GM19452 (cell line): ENCODE data around the gene HID1.
A peak's percentile ranks its signal among the peaks of the same experiment; 100 is the strongest.

Experiments used
- ATAC-seq: cut with Tn5 transposase; IDR thresholded peaks from one replicate; pipeline ENCODE4 v1.9.1; 2021; ENCODE audit not compliant: unreplicated experiment

The HID1 gene

GRCh38 chr17:74950207-74950606 lies 22.4 kb downstream of the HID1 start:
- no peak for ATAC-seq

- ATAC-seq = no peak
These were observed 23.0 kb downstream of the HID1 start for GRCh38 chr17:74949455-74950115.

- ATAC-seq = no peak
These were observed 25.4 kb downstream of the HID1 start for GRCh38 chr17:74947041-74947754.

DNA sequence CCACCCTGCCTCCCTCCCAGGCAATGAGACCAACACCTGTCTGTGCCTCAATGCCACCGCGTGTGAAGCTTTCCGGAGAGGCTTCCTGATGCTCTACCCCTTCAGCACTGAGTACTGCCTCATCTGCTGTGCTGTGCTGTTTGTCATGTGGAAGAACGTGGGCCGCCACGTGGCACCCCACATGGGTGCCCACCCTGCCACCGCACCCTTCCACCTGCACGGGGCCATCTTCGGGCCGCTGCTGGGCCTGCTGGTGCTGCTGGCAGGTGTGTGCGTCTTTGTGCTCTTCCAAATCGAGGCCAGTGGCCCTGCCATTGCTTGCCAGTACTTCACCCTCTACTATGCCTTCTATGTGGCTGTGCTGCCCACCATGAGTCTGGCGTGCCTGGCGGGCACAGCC lies 25.9 kb downstream of the HID1 start:
- no peak for ATAC-seq

DNA sequence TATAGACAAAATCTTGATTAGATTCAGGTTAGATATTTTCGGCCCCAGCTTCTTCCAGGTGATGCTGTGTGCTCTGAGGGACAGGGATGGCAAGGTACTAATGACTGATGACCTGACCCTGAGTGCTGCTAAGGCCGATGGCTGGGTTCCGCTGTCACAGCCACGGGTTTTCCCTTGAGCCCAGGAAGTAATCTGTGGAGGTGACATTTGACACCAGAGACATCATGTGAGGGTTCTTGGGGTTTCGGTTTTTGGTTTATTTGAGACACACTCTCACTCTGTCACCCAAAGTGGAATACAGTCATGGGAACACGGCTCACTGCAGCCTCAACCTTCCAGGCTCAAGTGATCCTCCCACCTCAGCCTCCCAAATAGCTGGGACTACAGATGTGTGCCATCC lies 27.0 kb downstream of the HID1 start:
- peak; percentile 58 for ATAC-seq

DNA sequence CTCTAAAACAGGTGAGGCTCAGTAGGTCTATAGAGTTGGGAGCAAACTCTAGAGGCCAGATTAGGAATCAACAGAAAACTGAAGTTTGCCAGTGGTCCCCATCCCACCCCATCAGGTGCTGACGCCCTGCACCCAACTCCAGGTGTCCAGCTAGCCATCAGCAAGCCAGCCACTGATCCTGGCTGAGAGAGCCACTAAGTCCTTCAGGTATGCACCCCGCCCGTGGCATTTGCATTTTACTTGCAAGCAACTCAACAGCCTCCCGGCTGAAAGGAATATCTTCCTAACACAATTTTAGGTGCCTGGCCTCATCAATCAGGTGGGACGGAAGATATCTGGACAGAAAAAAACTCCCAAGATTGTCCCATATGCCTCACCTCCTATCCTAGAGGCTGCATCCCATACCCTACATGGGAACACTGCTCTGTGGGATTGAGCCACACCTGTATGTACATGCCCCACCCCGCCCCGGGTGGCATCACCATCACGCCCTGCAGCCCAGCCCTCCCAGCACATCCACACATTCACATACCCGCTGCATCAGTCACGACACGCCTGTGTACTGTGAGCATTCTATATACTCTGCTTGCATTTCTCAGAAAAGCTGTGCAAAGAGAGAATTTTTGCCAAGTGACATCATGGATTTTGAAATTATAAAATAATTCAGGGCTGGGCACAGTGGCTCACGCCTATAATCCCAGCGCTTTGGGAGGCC lies 28.6 kb downstream of the HID1 start:
- ATAC-seq = no peak

DNA sequence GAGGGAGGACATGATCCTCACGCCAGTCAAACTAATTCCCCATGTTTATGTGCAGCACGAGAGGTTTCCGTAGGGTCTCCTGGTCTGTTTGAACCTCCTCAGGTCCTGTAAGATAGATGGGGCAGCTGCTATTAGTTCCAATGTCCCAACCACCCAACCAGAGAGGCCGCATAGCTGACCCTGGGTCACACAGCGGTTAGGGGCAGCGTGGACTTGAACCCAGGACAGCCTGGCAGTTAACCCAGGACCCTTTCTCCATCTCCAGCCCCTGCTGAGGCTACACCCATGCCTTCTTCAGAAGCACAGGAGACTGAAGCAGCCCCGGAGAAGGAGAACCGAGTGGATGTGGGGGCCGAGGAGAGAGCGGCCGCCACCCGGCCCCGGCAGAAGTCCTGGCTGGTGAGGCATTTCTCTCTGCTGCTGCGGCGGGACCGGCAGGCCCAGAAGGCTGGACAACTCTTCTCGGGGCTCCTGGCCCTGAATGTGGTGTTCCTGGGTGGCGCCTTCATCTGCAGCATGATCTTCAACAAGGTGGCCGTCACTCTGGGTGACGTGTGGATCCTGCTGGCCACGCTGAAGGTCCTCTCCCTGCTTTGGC lies 31.3 kb downstream of the HID1 start:
- ATAC-seq = no peak

DNA sequence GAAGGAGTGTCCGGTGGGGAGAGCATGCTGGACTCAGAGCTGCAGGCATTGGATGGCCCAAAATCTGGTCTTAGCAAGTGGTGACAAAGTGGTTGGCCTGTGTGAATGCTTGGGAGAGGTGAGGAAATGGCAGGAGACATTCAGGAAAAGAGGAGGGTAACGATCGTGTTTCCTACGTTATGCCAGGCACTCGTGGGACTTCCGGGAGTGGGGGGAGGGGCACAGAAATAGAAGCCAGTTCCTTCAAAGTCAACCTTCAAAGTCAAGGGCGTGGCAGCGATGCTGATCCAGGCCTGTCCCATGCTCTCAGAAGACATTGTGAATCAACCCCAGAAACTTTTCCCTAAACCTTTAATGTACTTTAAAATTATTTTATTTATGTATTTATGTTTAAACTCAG lies 33.0 kb downstream of the HID1 start:
- ATAC-seq = no peak

- no peak for ATAC-seq
These were observed 34.2 kb downstream of the HID1 start for GRCh38 chr17:74938194-74938950.

DNA sequence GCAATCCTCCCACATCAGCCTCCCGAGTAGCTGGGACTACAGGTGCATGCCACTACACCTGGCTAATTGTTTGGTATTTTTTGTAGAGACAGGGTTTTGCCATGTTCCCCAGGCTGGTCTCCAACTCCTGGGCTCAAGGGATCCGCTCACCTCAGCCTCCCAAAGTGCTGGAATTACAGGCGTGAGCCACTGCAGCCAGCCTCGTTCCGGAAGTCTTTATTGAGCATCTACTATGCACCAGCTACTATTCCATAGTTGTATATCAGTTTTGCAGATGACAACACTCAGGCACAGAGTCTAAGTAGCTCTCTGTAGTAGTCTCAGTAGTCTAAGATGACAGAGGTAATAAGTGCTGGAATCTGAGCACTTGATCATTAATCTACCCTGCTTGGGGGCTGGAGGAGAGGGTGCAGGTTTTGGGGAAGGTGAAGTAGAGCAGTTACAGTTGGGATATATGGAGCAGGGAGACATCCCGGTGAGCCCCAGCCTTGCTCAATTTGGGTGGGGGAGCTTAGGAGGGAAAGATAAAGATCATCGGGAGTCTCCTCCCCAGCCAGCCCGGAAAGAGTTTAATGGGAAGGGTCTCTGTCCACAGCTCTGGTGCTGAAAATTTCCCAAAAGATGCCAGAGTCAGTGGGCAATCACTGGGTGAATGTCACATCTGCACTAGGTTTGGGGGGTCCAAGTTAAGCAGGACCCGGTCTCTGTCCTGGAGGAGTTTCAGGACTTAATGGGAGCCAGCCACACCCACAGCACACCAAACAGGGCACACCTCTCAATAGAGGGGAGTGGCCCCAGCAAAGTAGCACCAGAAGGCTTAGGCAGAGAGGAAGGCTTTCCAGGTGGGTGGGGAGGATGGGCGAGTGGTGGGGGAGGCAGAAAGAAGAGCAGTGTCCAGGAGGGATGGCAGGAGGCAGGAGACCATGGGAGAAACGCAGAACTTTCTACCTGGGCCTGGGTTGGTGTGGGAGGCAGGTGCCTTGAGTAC lies 35.2 kb downstream of the HID1 start:
- no peak for ATAC-seq

- ATAC-seq = no peak
These were observed 36.1 kb downstream of the HID1 start for GRCh38 chr17:74936470-74936799.

DNA sequence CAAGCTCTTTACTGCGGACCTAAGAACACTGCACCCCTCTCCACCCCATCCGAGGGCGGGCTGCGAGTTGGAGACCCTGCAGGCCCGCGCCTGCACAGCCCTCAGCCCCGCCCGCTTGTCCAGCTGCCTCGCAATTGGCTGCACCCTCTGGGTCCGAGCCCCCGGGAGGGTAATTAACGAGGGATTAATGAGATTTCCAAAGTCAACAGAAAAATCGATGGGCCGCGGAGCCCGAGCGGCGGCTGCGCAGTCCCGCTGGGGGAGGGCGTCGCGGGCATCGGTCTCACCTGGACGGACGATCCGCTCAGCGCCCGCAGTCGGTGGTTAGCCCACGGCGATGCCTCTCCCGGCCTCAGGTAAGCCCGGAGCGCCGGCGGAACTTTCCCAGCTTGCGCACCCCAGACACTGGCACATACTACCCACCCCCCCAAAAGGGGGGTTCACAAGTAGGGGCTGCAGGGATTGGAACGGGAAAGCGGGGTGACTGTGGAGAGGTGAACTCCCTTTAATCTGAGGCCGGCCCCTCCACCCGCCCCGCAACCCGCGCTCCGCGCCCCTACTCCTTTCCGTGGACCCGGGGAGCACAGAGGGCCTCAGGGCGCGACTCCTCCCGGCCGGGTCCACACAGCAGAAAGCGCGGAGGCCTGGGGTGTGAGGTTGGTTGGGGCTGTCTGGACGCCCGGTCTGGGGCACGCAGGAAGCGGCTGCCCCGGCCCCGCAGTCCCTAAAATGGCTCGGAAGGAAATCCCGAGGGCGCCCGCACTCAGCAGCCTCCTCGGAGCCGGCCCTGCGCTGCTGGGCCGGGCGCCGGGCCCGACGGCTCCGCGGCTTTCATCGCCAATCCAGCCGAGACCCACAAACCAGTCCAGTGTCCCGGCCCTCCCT lies 36.7 kb downstream of the HID1 start, which contains the start of gene OTOP3:
Gene OTOP3 (plus strand): TSS at position 314 of the 885 bp plus-strand sequence. CDS start 24 bp downstream, at position 338.
- ATAC-seq = no peak

DNA sequence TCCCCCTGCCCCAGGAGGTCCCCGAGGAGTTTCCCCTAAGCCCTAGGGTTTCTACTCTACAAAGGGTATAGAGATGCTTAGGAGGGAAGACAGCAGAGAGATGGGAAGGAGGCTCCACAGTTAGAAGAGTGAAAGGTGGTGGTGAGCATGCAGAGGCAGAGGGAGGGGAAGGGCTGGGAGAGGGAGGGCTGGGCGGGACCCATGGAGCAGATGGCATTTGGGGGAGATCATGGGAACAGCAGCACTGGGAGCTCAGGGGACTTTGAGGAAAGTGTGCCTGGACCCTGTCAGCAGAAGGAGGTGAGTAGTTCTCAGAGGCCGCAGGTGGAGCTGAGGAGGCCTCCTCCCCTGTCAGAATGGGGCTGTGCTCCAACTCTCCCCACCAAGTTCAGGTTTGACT lies 37.5 kb downstream of the HID1 start:
- ATAC-seq = no peak

GRCh38 chr17:74930535-74931036 lies 42.0 kb downstream of the HID1 start:
- ATAC-seq = no peak

DNA sequence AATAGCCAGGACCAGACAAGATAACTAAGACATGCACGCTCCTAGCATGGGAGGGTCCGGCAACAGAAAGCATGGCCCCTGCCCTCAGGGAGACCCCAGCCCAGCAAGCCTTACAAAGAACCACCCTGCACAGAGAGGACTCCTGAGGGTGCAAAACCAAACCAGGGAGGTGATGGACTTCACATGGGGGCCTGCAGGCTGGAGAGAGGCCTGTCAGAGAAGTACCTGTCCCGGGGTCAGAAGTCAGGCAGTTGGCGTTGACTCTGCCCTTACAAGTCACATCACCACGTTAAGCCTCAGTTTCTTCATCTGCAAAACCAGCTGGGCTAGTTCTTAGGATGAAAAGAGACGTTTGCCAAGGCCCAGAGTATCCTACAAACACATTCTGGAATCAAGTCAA lies 43.8 kb downstream of the HID1 start:
- ATAC-seq = no peak

GRCh38 chr17:74925242-74925641 lies 47.3 kb downstream of the HID1 start:
- ATAC-seq = no peak

GRCh38 chr17:74924250-74924948 lies 48.2 kb downstream of the HID1 start, which contains the start of gene OTOP2:
Gene OTOP2, plus strand, starts transcription at chr17:74924273. Its CDS starts 360 bp downstream, at chr17:74924633.
- ATAC-seq = no peak
